ENCODE measurements around the gene OAS2.

The OAS2 gene

GRCh38 chr12:112997506-112997905, 19.2 kb downstream of the OAS2 start:
- Histone ChIP-seq H3K4me3 (ENCODE audit: low read depth, low read length) (no peak overlapping the region), H3K27ac (no peak overlapping the region), H3K27me3 (replicated peaks) (no peaks in the 10 kb centered on the region), H3K36me3 (replicated peaks) (no peaks in the 10 kb centered on the region)
- TF ChIP-seq CTCF (IDR thresholded peaks at IDR 0.05; ENCODE audit: low read depth, low read length, missing control alignments), result no peak
- in situ Hi-C loops (cut with HindIII; ENCODE audit: low pct_ligation_motif_present, low sequenced_read_pairs), result no loop called here
- DNase-seq, result no peak

- no peak overlapping the region for H3K27ac ChIP-seq
- H3K36me3 ChIP-seq (replicated peaks), result no peaks in the 10 kb centered on the region
- DNase-seq, result no peak
- H3K4me3 ChIP-seq (ENCODE audit: low read depth, low read length), result no peak overlapping the region
- H3K27me3 ChIP-seq (replicated peaks), result no peaks in the 10 kb centered on the region
- in situ Hi-C loops (cut with HindIII; ENCODE audit: low pct_ligation_motif_present, low sequenced_read_pairs), result no loop called here
- no peak for TF ChIP-seq CTCF (IDR thresholded peaks at IDR 0.05; ENCODE audit: low read depth, low read length, missing control alignments)
Measured at GRCh38 chr12:112998987-112999767, 20.9 kb downstream of the OAS2 start.

GRCh38 chr12:113000433-113000832, 22.1 kb downstream of the OAS2 start:
- H3K36me3 ChIP-seq (replicated peaks), result no peaks in the 10 kb centered on the region
- no peak for DNase-seq
- H3K27ac ChIP-seq, result no peak overlapping the region
- H3K4me3 ChIP-seq (ENCODE audit: low read depth, low read length), result no peak overlapping the region
- H3K27me3 ChIP-seq (replicated peaks), result no peaks in the 10 kb centered on the region
- TF ChIP-seq CTCF (IDR thresholded peaks at IDR 0.05; ENCODE audit: low read depth, low read length, missing control alignments), result no peak
- in situ Hi-C loops (cut with HindIII; ENCODE audit: low pct_ligation_motif_present, low sequenced_read_pairs), result no loop called here

GRCh38 chr12:113002155-113002554, 23.8 kb downstream of the OAS2 start:
- Histone ChIP-seq H3K36me3 (replicated peaks) (no peaks in the 10 kb centered on the region), H3K27ac (no peak overlapping the region), H3K27me3 (replicated peaks) (no peaks in the 10 kb centered on the region), H3K4me3 (ENCODE audit: low read depth, low read length) (no peak overlapping the region)
- in situ Hi-C loops (cut with HindIII; ENCODE audit: low pct_ligation_motif_present, low sequenced_read_pairs), result no loop called here
- DNase-seq, result no peak
- TF ChIP-seq CTCF (IDR thresholded peaks at IDR 0.05; ENCODE audit: low read depth, low read length, missing control alignments), result peak; percentile 40

- Histone ChIP-seq H3K27ac (no peak overlapping the region), H3K4me3 (ENCODE audit: low read depth, low read length) (no peak overlapping the region), H3K36me3 (replicated peaks) (no peaks in the 10 kb centered on the region), H3K27me3 (replicated peaks) (no peaks in the 10 kb centered on the region)
- no peak for DNase-seq
- in situ Hi-C loops (cut with HindIII; ENCODE audit: low pct_ligation_motif_present, low sequenced_read_pairs), result no loop called here
- no peak for TF ChIP-seq CTCF (IDR thresholded peaks at IDR 0.05; ENCODE audit: low read depth, low read length, missing control alignments)
Measured at GRCh38 chr12:113002676-113003075, 24.4 kb downstream of the OAS2 start.

GRCh38 chr12:113003636-113004035, 25.3 kb downstream of the OAS2 start:
- no peaks in the 10 kb centered on the region for H3K36me3 ChIP-seq (replicated peaks)

More at GRCh38 chr12:113003636-113004035, 25.3 kb downstream of the OAS2 start:
- in situ Hi-C loops (cut with HindIII; ENCODE audit: low pct_ligation_motif_present, low sequenced_read_pairs), result no loop called here
- H3K27ac ChIP-seq, result no peak overlapping the region
- no peaks in the 10 kb centered on the region for H3K27me3 ChIP-seq (replicated peaks)
- TF ChIP-seq CTCF (IDR thresholded peaks at IDR 0.05; ENCODE audit: low read depth, low read length, missing control alignments), result no peak
- H3K4me3 ChIP-seq (ENCODE audit: low read depth, low read length), result no peak overlapping the region
- no peak for DNase-seq
